Esophagus squamous epithelium (tissue), 5 donors: Measurements from ENCODE around the gene DCBLD2. TPM values are rescaled to one million over a fixed set of nuclear protein-coding genes. Genes with fewer than 3 reads are reported as not detected.

Experiments
- DNase-seq: peaks from one replicate; lab custom pipeline; 2025; lab: John Stamatoyannopoulos, UW
- H3K27ac ChIP-seq, 4 donors: fragments of 200-600 bp; sonication (generic); one replicate each; pipeline ENCODE4 v1.5.1; 2016 to 2019; ENCODE audit warnings: mild to moderate bottlenecking in 1 of 4
- H3K27me3 ChIP-seq, 4 donors: fragments of 200-600 bp; sonication (generic); 1 replicate in 3 of 4; 2 replicates in 1 of 4; pipeline versions ENCODE4 v1.5.1 to v1.6.0; 2017 to 2021; ENCODE audit warnings: antibody characterized with exemption in 1 of 4
- H3K36me3 ChIP-seq, 3 donors: fragments of 200-600 bp; sonication (generic); one replicate each; pipeline ENCODE4 v1.5.1; 2016 to 2019
- H3K4me1 ChIP-seq, 3 donors: fragments of 200-600 bp; sonication (generic); one replicate each; pipeline ENCODE4 v1.5.1; 2017 to 2019
- H3K4me3 ChIP-seq, 4 donors: fragments of 200-600 bp; sonication (generic); 1 replicate in 3 of 4; 2 replicates in 1 of 4; pipeline ENCODE4 v1.5.1; 2016 to 2019; ENCODE audit warnings: mild to moderate bottlenecking in 2 of 4, moderate library complexity in 1 of 4
- H3K9me3 ChIP-seq, 3 donors: fragments of 200-600 bp; sonication (generic); one replicate each; pipeline ENCODE4 v1.5.1; 2016 to 2019
- CTCF ChIP-seq, 6 experiments: fragments of 450-650 bp in 4 of 6; fragments of 200-600 bp in 2 of 6; sonication (generic) in 2 of 6; IDR thresholded peaks; one replicate each; pipeline ENCODE4 v1.5.1; 2016 to 2019; ENCODE audit warnings: antibody characterized with exemption in 6 of 6, mild to moderate bottlenecking in 4 of 6, moderate library complexity in 4 of 6
- POLR2A ChIP-seq, 4 donors: fragments of 450-650 bp; IDR thresholded peaks; one replicate each; pipeline ENCODE4 v1.6.1; 2017; ENCODE audit warnings: antibody characterized with exemption in 4 of 4, mild to moderate bottlenecking in 4 of 4, moderate library complexity in 3 of 4
- WGBS, 2 donors: methylation state at CpG; one replicate each; pipeline ENCODE4 v1.1.5; 2018; 5-methylcytosine and 5-hydroxymethylcytosine counted together
- intact Hi-C: fragments of 100-400 bp; cut with DNase I; formaldehyde crosslinking; loops from one replicate; pipeline ENCODE4 v1.15.0; 2022
- total RNA-seq, 4 donors: library from RNA; depleted of rRNA; stranded (reverse); fragments of >200 nt; gene quantifications; one replicate each; pipeline ENCODE4 v1.1.0, GENCODE V29; 2016
- donor health status: DM: yes; HTN: yes; CAD: no.

DCBLD2 gene
- total RNA-seq, 4 donors from 2014 or later: 3.7 to 21.4 (median 8.5) TPM

GRCh38 chr3:98921957-98922356, 20.5 kb upstream of the DCBLD2 start:
- WGBS, 2 donors: 81% methylated on average over 2 of the region's 2 CpGs
- intact Hi-C loops: no loop called here
- Histone ChIP-seq H3K4me1 (no peaks in the 10 kb centered on the region), H3K4me3 (no peak overlapping the region), H3K36me3 (no peaks in the 10 kb centered on the region), H3K27ac (no peak overlapping the region), H3K27me3 (no peaks in the 10 kb centered on the region), H3K9me3 (no peaks in the 10 kb centered on the region)
- no peak for DNase-seq
- TF ChIP-seq CTCF (IDR thresholded peaks at IDR 0.05) (no peak), POLR2A (IDR thresholded peaks at IDR 0.05) (no peak)

GRCh38 chr3:98920166-98920565, 18.7 kb upstream of the DCBLD2 start:
- Histone ChIP-seq H3K27ac (no peak overlapping the region), H3K27me3 (no peaks in the 10 kb centered on the region), H3K4me1 (no peaks in the 10 kb centered on the region), H3K36me3 (no peaks in the 10 kb centered on the region), H3K9me3 (no peaks in the 10 kb centered on the region), H3K4me3 (no peak overlapping the region)
- 83 to 93% methylated on average over 2 of the region's 2 CpGs for WGBS, 2 donors
- TF ChIP-seq CTCF (IDR thresholded peaks at IDR 0.05) (no peak), POLR2A (IDR thresholded peaks at IDR 0.05) (no peak)
- no peak for DNase-seq
- intact Hi-C loops: no loop called here

- no peak for TF ChIP-seq POLR2A (IDR thresholded peaks at IDR 0.05)
- TF ChIP-seq CTCF (IDR thresholded peaks at IDR 0.05): no peak
- intact Hi-C loops: no loop called here
Observed at GRCh38 chr3:98918586-98918985, 17.1 kb upstream of the DCBLD2 start.

GRCh38 chr3:98917608-98918007, 16.1 kb upstream of the DCBLD2 start:
- H3K4me3 ChIP-seq: no peak overlapping the region
- no peak for TF ChIP-seq POLR2A (IDR thresholded peaks at IDR 0.05)
- no peak for TF ChIP-seq CTCF (IDR thresholded peaks at IDR 0.05)
- H3K9me3 ChIP-seq: no peaks in the 10 kb centered on the region
- no peaks in the 10 kb centered on the region for H3K4me1 ChIP-seq
- H3K36me3 ChIP-seq: no peaks in the 10 kb centered on the region
- H3K27me3 ChIP-seq: no peaks in the 10 kb centered on the region
- intact Hi-C loops: no loop called here
- 56 to 94% methylated on average over 1 of the region's 1 CpG for WGBS, 2 donors
- DNase-seq: no peak
- H3K27ac ChIP-seq: no peak overlapping the region

More at GRCh38 chr3:98918586-98918985, 17.1 kb upstream of the DCBLD2 start:
- Histone ChIP-seq H3K27me3 (no peaks in the 10 kb centered on the region), H3K4me1 (no peaks in the 10 kb centered on the region), H3K4me3 (no peak overlapping the region), H3K27ac (no peak overlapping the region), H3K9me3 (no peaks in the 10 kb centered on the region), H3K36me3 (no peaks in the 10 kb centered on the region)
- DNase-seq: no peak

- DNase-seq: no peak
- 61 to 77% methylated on average over 10 of the region's 10 CpGs for WGBS, 2 donors
- intact Hi-C loops: no loop called here
- no peak overlapping the region for H3K4me3 ChIP-seq
- no peaks in the 10 kb centered on the region for H3K27me3 ChIP-seq
- no peaks in the 10 kb centered on the region for H3K4me1 ChIP-seq
- no peaks in the 10 kb centered on the region for H3K36me3 ChIP-seq
- no peak overlapping the region for H3K27ac ChIP-seq
- TF ChIP-seq CTCF (IDR thresholded peaks at IDR 0.05) (no peak), POLR2A (IDR thresholded peaks at IDR 0.05) (no peak)
- no peaks in the 10 kb centered on the region for H3K9me3 ChIP-seq
Observed at GRCh38 chr3:98914210-98915080, 12.9 kb upstream of the DCBLD2 start.
